ENCODE data around the gene NBL1.

DNA sequence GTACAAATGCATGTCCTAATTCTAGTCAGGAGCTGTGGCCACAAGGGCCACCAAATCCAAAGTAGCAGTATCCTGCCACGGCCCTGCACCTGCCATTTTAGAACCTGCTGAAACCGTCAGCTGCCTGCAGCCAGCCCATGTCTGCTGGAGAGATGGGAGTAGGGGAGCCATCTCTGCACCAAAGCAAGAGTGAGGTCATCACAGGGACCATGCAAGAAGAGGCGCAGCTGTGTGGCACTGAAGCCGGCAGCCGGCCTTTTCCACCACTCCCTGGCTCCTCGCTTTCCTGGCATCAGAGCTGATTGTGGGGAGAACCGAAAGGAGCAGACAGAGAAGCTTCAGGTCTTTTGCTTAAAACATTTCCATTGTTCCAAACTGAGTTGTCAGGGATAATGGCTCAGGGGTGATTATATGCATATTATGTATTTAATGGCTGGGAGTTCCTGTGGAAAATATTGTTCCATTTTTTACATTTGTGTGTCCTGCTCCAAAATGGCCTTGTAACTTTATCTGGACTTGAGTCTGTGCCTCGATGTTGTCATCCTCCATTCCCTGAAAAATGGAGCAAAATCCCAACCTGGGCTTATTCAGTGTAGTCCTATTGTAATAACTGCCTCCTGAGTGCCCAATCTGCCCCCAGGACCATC is 18.7 kb upstream of the NBL1 start:
- TF ChIP-seq CTCF (conservative IDR thresholded peaks at IDR 0.05; ENCODE audit: low read depth in 2 of 2) (no peak), ETS1 (IDR thresholded peaks at IDR 0.05) (no peak), EZH2 (IDR thresholded peaks at IDR 0.05; ENCODE audit: low read depth, unreplicated experiment) (no peak), REST (IDR thresholded peaks at IDR 0.05; ENCODE audit: unreplicated experiment) (no peak), NANOG (IDR thresholded peaks at IDR 0.05; ENCODE audit: borderline replicate concordance) (no peak), STAT1 (IDR thresholded peaks at IDR 0.05; ENCODE audit: unreplicated experiment) (no peak), CREB1 (CRISPR knock-in tag; IDR thresholded peaks at IDR 0.05; ENCODE audit: low read depth) (no peak), EZH2phosphoT487 (IDR thresholded peaks at IDR 0.05; ENCODE audit: unreplicated experiment) (no peak), POLR2AphosphoS5 (IDR thresholded peaks at IDR 0.05; ENCODE audit: low read depth) (no peak), JUNB (IDR thresholded peaks at IDR 0.05; ENCODE audit: unreplicated experiment) (no peak), ZNF331 (CRISPR knock-in tag; IDR thresholded peaks at IDR 0.05; ENCODE audit: low read depth) (no peak)

Measured in GM23338 (cell line).